Endodermal cell (in vitro differentiated cells): ENCODE measurements around the gene TNS3. TPM values are rescaled to one million over a fixed set of nuclear protein-coding genes. Genes with fewer than 3 reads are reported as not detected.
A peak's percentile ranks its signal among the peaks of the same experiment; 100 is the strongest.

Source experiments
- DNase-seq: peaks from one replicate; pipeline ENCODE4 v3.0.0-alpha.2; 2017
- H3K27ac ChIP-seq: 2 replicates; pipeline ENCODE4 v1.5.1; 2013; ENCODE audit warnings: mild to moderate bottlenecking, low read depth, low read length, moderate library complexity
- H3K27me3 ChIP-seq: 2 replicates; pipeline ENCODE4 v1.6.1; 2013; ENCODE audit warnings: mild to moderate bottlenecking, low read length, moderate library complexity; ENCODE audit not compliant: insufficient read depth, control insufficient read depth, poor library complexity, severe bottlenecking
- H3K36me3 ChIP-seq: 2 replicates; pipeline ENCODE4 v1.7.0; 2013; ENCODE audit warnings: mild to moderate bottlenecking, low read length, moderate library complexity; ENCODE audit not compliant: control insufficient read depth, insufficient read depth
- H3K4me1 ChIP-seq: one replicate; pipeline ENCODE4 v1.7.0; 2013; ENCODE audit warnings: low read length; ENCODE audit not compliant: control insufficient read depth, insufficient read depth
- H3K4me3 ChIP-seq: 2 replicates; pipeline ENCODE4 v1.5.1; 2013; ENCODE audit warnings: mild to moderate bottlenecking, low read length, moderate library complexity
- H3K9ac ChIP-seq: 2 replicates; pipeline ENCODE4 v1.6.1; 2013; ENCODE audit warnings: mild to moderate bottlenecking, low read length, moderate library complexity; ENCODE audit not compliant: poor library complexity, severe bottlenecking; ENCODE audit errors: extremely low read depth
- H3K9me3 ChIP-seq: 2 replicates; pipeline ENCODE4 v1.6.1; 2013; ENCODE audit warnings: mild to moderate bottlenecking, low read length, moderate library complexity; ENCODE audit not compliant: control insufficient read depth
- H3K27ac Mint-ChIP-seq: 2 replicates; pipeline ENCODE4 v1.8.0; 2020; ENCODE audit warnings: mixed read lengths
- H3K27me3 Mint-ChIP-seq: 2 replicates; pipeline ENCODE4 v1.8.0; 2021; ENCODE audit warnings: mild to moderate bottlenecking, mixed read lengths; ENCODE audit not compliant: insufficient read depth
- H3K36me3 Mint-ChIP-seq: 2 replicates; pipeline ENCODE4 v1.8.0; 2020; ENCODE audit warnings: low read depth, mixed read lengths
- H3K4me1 Mint-ChIP-seq: 2 replicates; pipeline ENCODE4 v1.8.0; 2020; ENCODE audit warnings: mixed read lengths
- H3K4me3 Mint-ChIP-seq: 2 replicates; pipeline ENCODE4 v1.8.0; 2020; ENCODE audit warnings: mild to moderate bottlenecking, moderate library complexity, mixed read lengths
- H3K9me3 Mint-ChIP-seq: 2 replicates; pipeline ENCODE4 v1.8.0; 2020; ENCODE audit warnings: mild to moderate bottlenecking, mixed read lengths
- WGBS, 2 experiments: methylation state at CpG; one replicate each; pipeline versions ENCODE4 v1.1.5 to v1.1.7; 2013; ENCODE audit warnings: missing lambda C conversion rate in 2 of 2, mixed read lengths in 1 of 2; ENCODE audit not compliant: insufficient coverage in 1 of 2, insufficient read length in 1 of 2; 5-methylcytosine and 5-hydroxymethylcytosine counted together
- total RNA-seq, 2 donors: library from RNA; stranded (reverse); fragmentation: NEBNext Ultra II Directional in 1 of 2; extraction: Animal tissue kit (Norgen Biotek cat#: 25700) in 1 of 2; gene quantifications; 2 replicates in 1 of 2; 3 replicates in 1 of 2; pipeline ENCODE4 v1.2.1, GENCODE V29; 2021
- TF ChIP-seq, protein P1 (sequence below): fragments of 200-600 bp; sonication (generic); conservative IDR thresholded peaks from 2 replicates; pipeline ENCODE4 v1.5.0; 2021; ENCODE audit warnings: antibody characterized with exemption, mild to moderate bottlenecking

TNS3 gene
- total RNA-seq, 2 donors from 2014 or later: 33.8 to 38.5 TPM

GRCh38 chr7:47349401-47349800 is 232.5 kb downstream of the TNS3 start:
- WGBS, 2 experiments: 91 to 94% methylated on average over 7 of the region's 7 CpGs
- Mint-ChIP-seq H3K27me3 (no peaks in the 10 kb centered on the region), H3K9me3 (no peaks in the 10 kb centered on the region), H3K4me1 (peaks cover 29% of the 10 kb centered on the region), H3K36me3 (peaks cover 3% of the 10 kb centered on the region), H3K27ac (no peak overlapping the region), H3K4me3 (no peak overlapping the region)
- Histone ChIP-seq H3K4me3 (no peak overlapping the region), H3K27me3 (no peaks in the 10 kb centered on the region), H3K36me3 (peaks cover 13% of the 10 kb centered on the region), H3K9ac (no peak overlapping the region), H3K4me1 (peaks cover 19% of the 10 kb centered on the region), H3K9me3 (no peaks in the 10 kb centered on the region), H3K27ac (no peak overlapping the region)
- peak; percentile 41 for DNase-seq
- TF ChIP-seq, protein P1, sequence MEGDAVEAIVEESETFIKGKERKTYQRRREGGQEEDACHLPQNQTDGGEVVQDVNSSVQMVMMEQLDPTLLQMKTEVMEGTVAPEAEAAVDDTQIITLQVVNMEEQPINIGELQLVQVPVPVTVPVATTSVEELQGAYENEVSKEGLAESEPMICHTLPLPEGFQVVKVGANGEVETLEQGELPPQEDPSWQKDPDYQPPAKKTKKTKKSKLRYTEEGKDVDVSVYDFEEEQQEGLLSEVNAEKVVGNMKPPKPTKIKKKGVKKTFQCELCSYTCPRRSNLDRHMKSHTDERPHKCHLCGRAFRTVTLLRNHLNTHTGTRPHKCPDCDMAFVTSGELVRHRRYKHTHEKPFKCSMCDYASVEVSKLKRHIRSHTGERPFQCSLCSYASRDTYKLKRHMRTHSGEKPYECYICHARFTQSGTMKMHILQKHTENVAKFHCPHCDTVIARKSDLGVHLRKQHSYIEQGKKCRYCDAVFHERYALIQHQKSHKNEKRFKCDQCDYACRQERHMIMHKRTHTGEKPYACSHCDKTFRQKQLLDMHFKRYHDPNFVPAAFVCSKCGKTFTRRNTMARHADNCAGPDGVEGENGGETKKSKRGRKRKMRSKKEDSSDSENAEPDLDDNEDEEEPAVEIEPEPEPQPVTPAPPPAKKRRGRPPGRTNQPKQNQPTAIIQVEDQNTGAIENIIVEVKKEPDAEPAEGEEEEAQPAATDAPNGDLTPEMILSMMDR: no peak

GRCh38 chr7:47347816-47348385 is 234.0 kb downstream of the TNS3 start:
- Histone ChIP-seq H3K4me3 (no peak overlapping the region), H3K27ac (no peak overlapping the region), H3K9me3 (no peaks in the 10 kb centered on the region), H3K27me3 (no peaks in the 10 kb centered on the region), H3K9ac (no peak overlapping the region), H3K4me1 (peaks cover 13% of the 10 kb centered on the region), H3K36me3 (peaks cover 15% of the 10 kb centered on the region)
- WGBS, 2 experiments: 96 to 100% methylated on average over 4 to 6 of the region's 6 CpGs
- H3K36me3 Mint-ChIP-seq: peaks cover 10% of the 10 kb centered on the region
- no peak overlapping the region for H3K4me3 Mint-ChIP-seq
- H3K4me1 Mint-ChIP-seq: peaks cover 14% of the 10 kb centered on the region
- TF ChIP-seq, protein P1: no peak
- no peaks in the 10 kb centered on the region for H3K27me3 Mint-ChIP-seq
- peak; percentile 21 for DNase-seq
- H3K27ac Mint-ChIP-seq: no peak overlapping the region
- no peaks in the 10 kb centered on the region for H3K9me3 Mint-ChIP-seq

- Histone ChIP-seq H3K9me3 (no peaks in the 10 kb centered on the region), H3K27me3 (no peaks in the 10 kb centered on the region), H3K36me3 (peaks cover 20% of the 10 kb centered on the region), H3K4me1 (peaks cover 13% of the 10 kb centered on the region), H3K4me3 (no peak overlapping the region), H3K27ac (no peak overlapping the region), H3K9ac (no peak overlapping the region)
- peak; percentile 40 for DNase-seq
- Mint-ChIP-seq H3K36me3 (peaks cover 10% of the 10 kb centered on the region), H3K27me3 (no peaks in the 10 kb centered on the region), H3K27ac (no peak overlapping the region), H3K4me1 (peaks cover 13% of the 10 kb centered on the region), H3K9me3 (no peaks in the 10 kb centered on the region), H3K4me3 (no peak overlapping the region)
- TF ChIP-seq, protein P1: no peak
- WGBS, 2 experiments: 89 to 93% methylated on average over 4 to 6 of the region's 6 CpGs
Measured at GRCh38 chr7:47347346-47347745, 234.6 kb downstream of the TNS3 start.
